ENCODE results near the gene SOWAHA.

The SOWAHA gene

DNA sequence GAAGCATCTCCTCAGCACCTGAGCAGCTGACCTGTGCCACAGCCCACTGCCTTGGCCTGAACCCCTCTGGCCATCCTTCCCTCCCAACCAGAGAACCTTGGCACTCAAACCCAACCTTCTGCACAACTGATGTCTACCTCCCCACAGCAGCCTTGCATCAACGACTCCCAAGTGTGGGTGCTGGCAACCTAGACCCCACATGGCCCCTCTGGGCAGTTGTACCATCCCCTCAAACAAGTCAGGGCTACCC, 46.4 kb upstream of the SOWAHA start:
- POLR2A ChIA-PET: no interaction called here
- CTCF ChIA-PET: interaction anchor here (1.2 to 2.9 kb wide), 3 partner anchors 9 to 117 kb away, joined by 3 to 18 read pairs (median 10); no protein-coding TSS in a partner anchor
- TF ChIP-seq, protein P1, sequence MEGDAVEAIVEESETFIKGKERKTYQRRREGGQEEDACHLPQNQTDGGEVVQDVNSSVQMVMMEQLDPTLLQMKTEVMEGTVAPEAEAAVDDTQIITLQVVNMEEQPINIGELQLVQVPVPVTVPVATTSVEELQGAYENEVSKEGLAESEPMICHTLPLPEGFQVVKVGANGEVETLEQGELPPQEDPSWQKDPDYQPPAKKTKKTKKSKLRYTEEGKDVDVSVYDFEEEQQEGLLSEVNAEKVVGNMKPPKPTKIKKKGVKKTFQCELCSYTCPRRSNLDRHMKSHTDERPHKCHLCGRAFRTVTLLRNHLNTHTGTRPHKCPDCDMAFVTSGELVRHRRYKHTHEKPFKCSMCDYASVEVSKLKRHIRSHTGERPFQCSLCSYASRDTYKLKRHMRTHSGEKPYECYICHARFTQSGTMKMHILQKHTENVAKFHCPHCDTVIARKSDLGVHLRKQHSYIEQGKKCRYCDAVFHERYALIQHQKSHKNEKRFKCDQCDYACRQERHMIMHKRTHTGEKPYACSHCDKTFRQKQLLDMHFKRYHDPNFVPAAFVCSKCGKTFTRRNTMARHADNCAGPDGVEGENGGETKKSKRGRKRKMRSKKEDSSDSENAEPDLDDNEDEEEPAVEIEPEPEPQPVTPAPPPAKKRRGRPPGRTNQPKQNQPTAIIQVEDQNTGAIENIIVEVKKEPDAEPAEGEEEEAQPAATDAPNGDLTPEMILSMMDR (IDR thresholded peaks at IDR 0.05; ENCODE audit: control extremely low read depth, extremely low read depth, low read depth, missing control alignments): no peak
- no peak for DNase-seq (ENCODE audit: extremely low spot score)

DNA sequence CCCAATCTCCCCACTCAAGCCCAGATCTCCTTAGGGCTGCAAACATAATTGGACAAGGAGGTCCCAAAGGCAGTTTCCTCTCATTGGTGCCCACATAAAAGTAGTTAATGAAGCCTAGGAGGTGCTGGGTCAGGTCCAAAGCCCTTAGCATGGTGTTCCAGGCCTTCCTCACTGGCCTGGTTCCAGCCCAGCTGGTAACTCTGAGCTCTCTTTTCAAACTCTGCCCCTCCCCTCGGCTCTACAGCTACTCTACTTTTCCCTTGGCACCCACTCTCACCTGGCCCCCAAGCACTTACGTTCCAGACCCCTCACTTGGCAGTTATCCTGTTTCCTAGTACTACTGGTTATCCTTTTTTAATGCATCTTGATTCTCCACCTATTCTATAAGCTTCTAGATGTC, 46.0 kb upstream of the SOWAHA start:
- DNase-seq (ENCODE audit: extremely low spot score): no peak
- POLR2A ChIA-PET: no interaction called here
- TF ChIP-seq, protein P1 (IDR thresholded peaks at IDR 0.05; ENCODE audit: control extremely low read depth, extremely low read depth, low read depth, missing control alignments): no peak
- CTCF ChIA-PET: interaction anchor here (1.0 to 2.7 kb wide), 3 partner anchors 8 to 116 kb away, joined by 3 to 10 read pairs (median 3); no protein-coding TSS in a partner anchor

DNA sequence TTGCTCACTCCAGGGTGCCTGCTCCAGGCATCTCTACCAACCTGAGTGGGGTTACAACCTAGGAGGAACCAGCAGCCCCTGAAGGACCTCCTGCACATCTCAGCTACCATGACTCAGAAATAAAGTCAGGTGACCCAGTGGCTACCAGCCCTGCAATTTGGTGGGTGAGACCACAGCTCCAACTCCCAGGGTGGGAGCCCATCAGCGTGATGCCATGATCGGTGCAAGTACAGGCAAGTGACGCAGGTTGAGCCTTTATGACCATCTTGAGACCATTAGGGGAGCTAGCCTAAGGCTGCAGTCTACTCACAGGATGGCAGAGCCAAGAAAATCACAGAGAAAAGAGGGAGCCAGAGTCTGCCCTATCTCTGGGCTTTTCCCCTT, 44.6 kb upstream of the SOWAHA start:
- no peak for DNase-seq (ENCODE audit: extremely low spot score)
- ChIA-PET POLR2A (no interaction called here), CTCF (interaction anchor here (0.8 to 1.4 kb wide), 2 partner anchors 9 to 13 kb away, joined by 3 to 5 read pairs; no protein-coding TSS in a partner anchor)
- TF ChIP-seq, protein P1 (IDR thresholded peaks at IDR 0.05; ENCODE audit: control extremely low read depth, extremely low read depth, low read depth, missing control alignments): no peak

DNA sequence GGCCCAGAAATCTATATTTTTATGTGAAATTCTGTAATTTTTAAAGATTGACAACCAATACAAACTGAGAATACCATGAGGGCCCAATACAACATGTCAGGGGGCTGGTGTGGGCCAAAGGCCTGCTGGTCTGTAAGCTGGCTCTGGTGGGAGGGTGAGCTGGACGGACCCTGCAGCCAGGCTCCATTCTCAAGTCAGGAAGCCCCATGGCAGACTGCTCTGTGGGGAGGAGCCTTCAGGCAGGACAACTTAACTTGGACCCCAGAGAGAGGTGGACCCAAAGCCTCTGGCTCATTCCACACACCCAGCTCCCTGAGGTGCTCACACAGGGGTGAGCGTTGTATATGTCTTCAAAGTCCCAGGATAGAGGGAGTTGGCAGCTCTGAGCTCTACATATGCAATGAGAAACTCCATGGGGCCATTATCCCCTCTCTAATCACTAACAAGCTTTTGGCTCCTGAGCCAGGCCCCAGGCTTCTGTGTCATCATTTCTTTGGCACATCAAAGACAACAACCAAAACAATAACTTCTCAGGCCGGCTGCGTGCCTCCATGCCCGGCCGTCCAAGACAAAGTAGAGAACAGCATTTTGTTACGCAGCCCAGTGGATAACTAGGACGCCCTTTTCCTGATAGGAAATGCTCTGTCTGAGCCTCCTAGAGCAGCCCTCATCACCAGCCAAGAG, 42.5 kb upstream of the SOWAHA start:
- ChIA-PET CTCF (interaction anchor here (1.0 to 2.0 kb wide), 3 partner anchors 9 to 16 kb away, joined by 3 to 10 read pairs (median 6); no protein-coding TSS in a partner anchor), POLR2A (no interaction called here)
- TF ChIP-seq, protein P1 (IDR thresholded peaks at IDR 0.05; ENCODE audit: control extremely low read depth, extremely low read depth, low read depth, missing control alignments): no peak
- DNase-seq (ENCODE audit: extremely low spot score): no peak

DNA sequence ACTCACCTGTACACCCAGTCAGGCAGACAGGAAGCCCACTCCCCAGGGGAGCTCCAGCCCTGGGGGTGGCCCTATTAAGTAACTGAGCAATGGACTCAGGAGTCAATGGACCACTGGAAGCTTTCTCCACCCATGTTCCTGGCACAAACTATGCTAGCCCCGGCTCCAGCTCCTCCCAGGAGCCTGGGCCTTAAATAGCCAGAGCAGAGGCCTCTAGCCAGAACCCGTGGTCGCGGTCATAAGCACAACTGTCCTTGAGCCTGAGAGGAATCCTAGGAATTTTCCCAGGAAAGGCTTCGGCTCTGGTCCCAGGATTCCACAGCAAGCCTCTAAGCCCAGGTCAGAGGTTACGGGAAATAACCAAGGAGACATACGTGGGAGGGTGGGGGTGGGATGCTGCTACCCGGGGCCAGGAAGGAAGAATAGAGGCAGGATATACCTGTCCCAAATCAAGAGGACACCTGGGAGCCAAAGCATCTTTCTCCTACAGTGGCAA, 41.6 kb upstream of the SOWAHA start:
- TF ChIP-seq, protein P1 (IDR thresholded peaks at IDR 0.05; ENCODE audit: control extremely low read depth, extremely low read depth, low read depth, missing control alignments): no peak
- ChIA-PET CTCF (interaction anchor here (1.1 to 2.9 kb wide), 3 partner anchors 14 to 49 kb away, joined by 6 to 10 read pairs (median 9); no protein-coding TSS in a partner anchor), POLR2A (no interaction called here)
- DNase-seq (ENCODE audit: extremely low spot score): no peak

DNA sequence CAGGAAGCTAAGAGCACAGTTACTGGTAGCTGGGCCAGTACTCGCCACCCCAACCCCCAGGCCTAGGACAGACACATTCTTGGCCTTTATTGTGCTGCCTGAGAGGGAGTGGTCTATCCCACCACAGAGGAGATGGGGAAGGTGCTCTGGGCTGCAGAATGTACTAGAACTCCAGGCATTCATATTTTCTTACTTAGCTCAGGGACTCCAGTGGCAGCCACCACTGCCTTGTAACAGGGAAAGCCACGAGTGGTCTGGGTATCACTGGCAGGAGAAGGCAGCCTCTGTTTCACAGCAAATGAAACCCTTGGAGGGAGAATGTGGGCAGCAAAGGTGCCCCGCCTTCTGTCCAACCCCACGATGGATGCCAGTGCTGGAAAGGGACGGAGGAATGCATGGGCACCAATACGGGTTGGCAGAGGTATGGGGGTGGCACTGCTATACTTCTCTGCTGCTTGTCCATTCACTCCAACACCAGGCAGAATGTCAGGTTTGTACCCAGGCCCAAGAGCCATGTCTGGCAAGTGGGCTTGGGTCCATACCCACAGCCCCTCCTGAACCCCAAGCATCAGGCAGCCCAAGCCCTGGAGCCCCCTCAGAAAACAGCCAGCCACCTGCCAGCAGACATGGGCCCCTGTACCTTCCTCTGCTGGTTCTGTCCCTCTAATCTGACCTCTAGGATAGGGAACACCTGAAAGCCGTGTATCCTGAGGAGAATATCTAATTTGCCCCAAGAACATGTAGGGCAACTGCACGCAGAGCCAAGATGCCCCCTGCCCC, 40.6 kb upstream of the SOWAHA start:
- POLR2A ChIA-PET: no interaction called here

More for the DNA sequence above, 40.6 kb upstream of the SOWAHA start:
- TF ChIP-seq, protein P1 (IDR thresholded peaks at IDR 0.05; ENCODE audit: control extremely low read depth, extremely low read depth, low read depth, missing control alignments): no peak
- CTCF ChIA-PET: interaction anchor here (0.6 to 2.9 kb wide), 3 partner anchors 13 to 48 kb away, joined by 3 to 9 read pairs (median 5); no protein-coding TSS in a partner anchor
- no peak for DNase-seq (ENCODE audit: extremely low spot score)
